Measurements from ENCODE around the gene TMEM117.

The TMEM117 gene

DNA sequence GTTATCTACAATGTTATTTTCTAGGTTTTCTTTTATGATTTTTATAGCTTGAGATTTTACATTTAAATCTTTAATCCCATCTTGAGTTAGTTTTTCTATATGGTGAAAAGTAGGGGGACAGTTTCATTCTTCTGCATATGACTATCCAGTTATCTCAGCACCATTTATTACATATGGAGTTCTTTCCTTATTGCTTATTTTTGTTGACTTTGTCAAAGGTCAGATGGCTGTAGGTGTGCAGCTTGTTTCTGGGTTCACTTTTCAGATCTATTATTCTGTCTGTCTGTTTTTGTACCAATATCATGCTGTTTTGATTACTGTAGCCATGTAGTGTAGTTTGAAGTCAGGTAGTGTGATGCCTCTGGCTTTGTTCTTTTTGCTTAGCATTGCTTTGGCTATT lies 477.3 kb downstream of the TMEM117 start:
- no peaks in the 10 kb centered on the region for H3K27me3 ChIP-seq (ENCODE audit: control insufficient read depth, insufficient read depth, low read length)
- no peak overlapping the region for H3K27ac ChIP-seq
- TF ChIP-seq, protein P1, sequence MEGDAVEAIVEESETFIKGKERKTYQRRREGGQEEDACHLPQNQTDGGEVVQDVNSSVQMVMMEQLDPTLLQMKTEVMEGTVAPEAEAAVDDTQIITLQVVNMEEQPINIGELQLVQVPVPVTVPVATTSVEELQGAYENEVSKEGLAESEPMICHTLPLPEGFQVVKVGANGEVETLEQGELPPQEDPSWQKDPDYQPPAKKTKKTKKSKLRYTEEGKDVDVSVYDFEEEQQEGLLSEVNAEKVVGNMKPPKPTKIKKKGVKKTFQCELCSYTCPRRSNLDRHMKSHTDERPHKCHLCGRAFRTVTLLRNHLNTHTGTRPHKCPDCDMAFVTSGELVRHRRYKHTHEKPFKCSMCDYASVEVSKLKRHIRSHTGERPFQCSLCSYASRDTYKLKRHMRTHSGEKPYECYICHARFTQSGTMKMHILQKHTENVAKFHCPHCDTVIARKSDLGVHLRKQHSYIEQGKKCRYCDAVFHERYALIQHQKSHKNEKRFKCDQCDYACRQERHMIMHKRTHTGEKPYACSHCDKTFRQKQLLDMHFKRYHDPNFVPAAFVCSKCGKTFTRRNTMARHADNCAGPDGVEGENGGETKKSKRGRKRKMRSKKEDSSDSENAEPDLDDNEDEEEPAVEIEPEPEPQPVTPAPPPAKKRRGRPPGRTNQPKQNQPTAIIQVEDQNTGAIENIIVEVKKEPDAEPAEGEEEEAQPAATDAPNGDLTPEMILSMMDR (IDR thresholded peaks at IDR 0.05): no peak
- no peaks in the 10 kb centered on the region for H3K4me1 ChIP-seq
- no peaks in the 10 kb centered on the region for H3K36me3 ChIP-seq (ENCODE audit: control insufficient read depth, insufficient read depth, low read length)
- no peaks in the 10 kb centered on the region for H3K79me2 ChIP-seq
- no peaks in the 10 kb centered on the region for H3K9me3 ChIP-seq (ENCODE audit: control insufficient read depth, low read length)
- no peak overlapping the region for H3K9ac ChIP-seq
- H3K4me3 ChIP-seq (ENCODE audit: low read depth, low read length): no peak overlapping the region
- H3K4me2 ChIP-seq (ENCODE audit: low read length): no peak overlapping the region
- no peak overlapping the region for H2AFZ ChIP-seq

DNA sequence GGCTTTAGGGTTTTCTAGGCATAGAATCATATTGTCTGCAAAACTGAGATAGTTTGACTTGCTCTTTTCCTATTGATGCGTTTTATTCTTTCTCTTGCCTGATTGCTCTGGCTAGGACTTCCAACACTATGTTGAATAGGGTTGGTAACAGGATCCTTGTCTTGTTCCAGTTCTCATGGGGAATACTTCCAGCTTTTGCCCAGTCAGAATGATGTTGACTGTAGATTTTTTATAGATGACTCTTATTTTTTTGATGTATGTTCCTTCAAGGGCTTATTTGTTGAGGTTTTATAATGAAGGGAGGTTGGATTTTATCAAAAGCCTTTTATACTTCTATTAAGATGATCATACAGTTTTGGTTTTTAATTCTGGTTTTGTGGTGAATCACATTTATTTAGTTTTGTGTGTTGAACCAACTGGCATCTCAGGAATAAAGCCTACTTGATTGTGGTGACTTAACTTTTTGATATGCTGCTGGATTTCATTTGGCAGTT lies 478.2 kb downstream of the TMEM117 start:
- Histone ChIP-seq H3K4me2 (ENCODE audit: low read length) (no peak overlapping the region), H3K9me3 (ENCODE audit: control insufficient read depth, low read length) (no peaks in the 10 kb centered on the region), H2AFZ (no peak overlapping the region), H3K36me3 (ENCODE audit: control insufficient read depth, insufficient read depth, low read length) (no peaks in the 10 kb centered on the region), H3K4me3 (ENCODE audit: low read depth, low read length) (no peak overlapping the region), H3K9ac (no peak overlapping the region), H3K79me2 (no peaks in the 10 kb centered on the region), H3K27me3 (ENCODE audit: control insufficient read depth, insufficient read depth, low read length) (no peaks in the 10 kb centered on the region), H3K27ac (no peak overlapping the region), H3K4me1 (no peaks in the 10 kb centered on the region)
- TF ChIP-seq, protein P1 (IDR thresholded peaks at IDR 0.05): no peak

DNA sequence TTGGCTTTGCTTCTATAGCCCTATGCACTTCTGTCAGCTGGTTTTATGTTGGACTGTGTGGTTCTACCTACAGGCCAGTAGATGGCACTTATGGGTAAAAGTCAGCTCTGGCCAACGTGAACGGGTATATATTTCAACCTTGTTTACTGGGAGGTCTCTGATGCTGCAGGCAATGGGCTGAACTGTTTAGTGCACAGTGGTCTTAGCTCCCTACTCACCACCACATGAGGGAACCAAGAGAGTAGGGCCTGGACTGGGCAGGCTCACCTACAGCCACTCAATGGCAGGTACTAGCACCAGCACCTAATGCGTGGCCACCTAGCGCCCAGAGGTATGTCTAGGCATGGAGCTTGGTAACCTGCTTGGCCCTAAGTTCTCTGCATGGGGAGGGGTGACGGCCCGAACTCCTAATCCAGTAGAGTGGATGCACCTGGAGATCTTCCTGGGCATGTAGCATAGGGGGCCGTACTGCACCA lies 481.8 kb downstream of the TMEM117 start:
- Histone ChIP-seq H3K9ac (no peak overlapping the region), H2AFZ (no peak overlapping the region), H3K27me3 (ENCODE audit: control insufficient read depth, insufficient read depth, low read length) (no peaks in the 10 kb centered on the region), H3K9me3 (ENCODE audit: control insufficient read depth, low read length) (no peaks in the 10 kb centered on the region), H3K4me3 (ENCODE audit: low read depth, low read length) (no peak overlapping the region), H3K79me2 (no peaks in the 10 kb centered on the region), H3K36me3 (ENCODE audit: control insufficient read depth, insufficient read depth, low read length) (no peaks in the 10 kb centered on the region), H3K4me2 (ENCODE audit: low read length) (no peak overlapping the region), H3K27ac (no peak overlapping the region), H3K4me1 (no peaks in the 10 kb centered on the region)
- TF ChIP-seq, protein P1 (IDR thresholded peaks at IDR 0.05): no peak

DNA sequence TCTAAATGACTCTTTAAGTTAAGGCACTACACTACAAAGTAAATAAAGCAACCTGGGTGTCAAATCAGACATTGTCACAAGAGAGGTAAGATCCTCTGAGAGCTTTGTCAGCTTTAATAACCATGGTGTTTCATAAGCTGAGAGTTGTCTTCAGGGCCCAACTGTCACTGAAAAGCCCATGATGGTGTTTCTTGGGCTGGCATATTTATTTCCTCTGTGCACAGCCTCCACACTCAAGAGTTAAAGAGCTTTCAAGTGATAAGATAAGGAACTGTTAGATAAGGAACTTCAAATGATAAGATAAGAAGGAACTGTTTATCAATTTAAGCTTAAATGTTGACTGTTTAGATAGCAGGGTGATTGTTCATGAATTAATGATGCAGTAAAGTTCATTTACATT lies 495.4 kb downstream of the TMEM117 start:
- no peak overlapping the region for H3K27ac ChIP-seq
- H3K27me3 ChIP-seq (ENCODE audit: control insufficient read depth, insufficient read depth, low read length): no peaks in the 10 kb centered on the region
- no peaks in the 10 kb centered on the region for H3K79me2 ChIP-seq
- no peak overlapping the region for H2AFZ ChIP-seq
- H3K4me2 ChIP-seq (ENCODE audit: low read length): no peak overlapping the region
- no peaks in the 10 kb centered on the region for H3K4me1 ChIP-seq
- TF ChIP-seq, protein P1 (IDR thresholded peaks at IDR 0.05): no peak
- no peak overlapping the region for H3K4me3 ChIP-seq (ENCODE audit: low read depth, low read length)
- no peak overlapping the region for H3K9ac ChIP-seq
- H3K36me3 ChIP-seq (ENCODE audit: control insufficient read depth, insufficient read depth, low read length): no peaks in the 10 kb centered on the region
- H3K9me3 ChIP-seq (ENCODE audit: control insufficient read depth, low read length): no peaks in the 10 kb centered on the region

DNA sequence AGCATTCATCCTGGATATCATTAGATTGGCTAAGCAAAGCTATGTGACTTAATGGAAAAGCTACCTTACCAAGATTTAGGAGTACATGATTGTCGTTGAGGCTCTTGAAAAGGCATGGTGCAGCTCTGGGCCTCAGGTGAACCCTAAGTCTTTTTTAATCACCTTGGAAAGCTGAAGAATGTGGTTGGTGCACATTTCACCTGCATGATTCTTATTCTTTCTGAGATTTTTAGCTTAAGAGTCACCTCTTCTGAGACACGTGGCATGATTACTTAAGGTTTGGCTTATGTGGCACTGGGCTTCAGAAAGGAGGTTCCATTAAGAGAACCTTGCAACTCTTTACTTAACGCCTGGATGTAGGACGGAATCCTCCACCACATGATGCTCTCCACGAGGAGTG lies 498.5 kb downstream of the TMEM117 start:
- Histone ChIP-seq H3K9me3 (ENCODE audit: control insufficient read depth, low read length) (no peaks in the 10 kb centered on the region), H3K4me2 (ENCODE audit: low read length) (no peak overlapping the region), H3K4me3 (ENCODE audit: low read depth, low read length) (no peak overlapping the region), H3K36me3 (ENCODE audit: control insufficient read depth, insufficient read depth, low read length) (no peaks in the 10 kb centered on the region), H2AFZ (no peak overlapping the region), H3K4me1 (no peaks in the 10 kb centered on the region), H3K9ac (no peak overlapping the region), H3K27ac (no peak overlapping the region), H3K27me3 (ENCODE audit: control insufficient read depth, insufficient read depth, low read length) (no peaks in the 10 kb centered on the region), H3K79me2 (no peaks in the 10 kb centered on the region)
- TF ChIP-seq, protein P1 (IDR thresholded peaks at IDR 0.05): no peak
